Aorta (tissue), 5 donors: ENCODE measurements around the gene DEAF1. TPM values are rescaled to one million over a fixed set of nuclear protein-coding genes. Genes with fewer than 3 reads are reported as not detected.

Experiments used
- ATAC-seq: fragments of 200-7000 bp; cut with Tn5 transposase; one replicate; pipeline ENCODE4 v1.9.1; 2022; ENCODE audit warnings: moderate library complexity; ENCODE audit not compliant: low FRiP score
- DNase-seq, 2 donors: peaks; one replicate each; pipeline ENCODE4 v3.0.0-alpha.2; 2020
- H3K27ac ChIP-seq, 2 donors: one replicate each; pipeline ENCODE4 v1.5.1; 2013; ENCODE audit warnings: low read length in 2 of 2, mild to moderate bottlenecking in 2 of 2, moderate library complexity in 2 of 2, control low read depth in 1 of 2, inconsistent platforms in 1 of 2, low read depth in 1 of 2
- H3K27me3 ChIP-seq, 2 donors: one replicate each; pipeline ENCODE4 v1.6.1; 2013; ENCODE audit warnings: control low read depth in 1 of 2, low read length in 1 of 2, mild to moderate bottlenecking in 1 of 2, moderate library complexity in 1 of 2; ENCODE audit not compliant: insufficient read depth in 2 of 2, control insufficient read depth in 1 of 2
- H3K36me3 ChIP-seq, 2 donors: one replicate each; pipeline ENCODE4 v1.6.1; 2013; ENCODE audit warnings: control low read depth in 1 of 2, low read length in 1 of 2, mild to moderate bottlenecking in 1 of 2; ENCODE audit not compliant: insufficient read depth in 2 of 2, control insufficient read depth in 1 of 2
- H3K4me1 ChIP-seq, 2 donors: one replicate each; pipeline ENCODE4 v1.6.1; 2013; ENCODE audit warnings: low read length in 2 of 2, control low read depth in 1 of 2, mild to moderate bottlenecking in 1 of 2, moderate library complexity in 1 of 2; ENCODE audit not compliant: insufficient read depth in 2 of 2, control insufficient read depth in 1 of 2
- H3K4me3 ChIP-seq, 2 donors: one replicate each; pipeline ENCODE4 v1.5.1; 2013; ENCODE audit warnings: low read length in 2 of 2, control low read depth in 1 of 2, mild to moderate bottlenecking in 1 of 2
- H3K9me3 ChIP-seq: one replicate; pipeline ENCODE4 v1.6.1; 2013; ENCODE audit warnings: mild to moderate bottlenecking, low read length; ENCODE audit not compliant: control insufficient read depth
- WGBS, 2 donors: extraction: QIAGEN DNeasy Blood & Tissue Kit; methylation state at CpG; one replicate each; pipeline ENCODE4 v1.1.7; 2013; 5-methylcytosine and 5-hydroxymethylcytosine counted together
- intact Hi-C, 2 donors: fragments of 100-400 bp; cut with DNase I; formaldehyde crosslinking; loops; one replicate each; pipeline versions ENCODE4 v1.14.2 to v1.15.0; 2022
- polyA plus RNA-seq, 2 donors: library from polyadenylated mRNA; stranded (reverse); fragments of 200-250 nt; gene quantifications; one replicate each; pipeline ENCODE4 v1.2.3, GENCODE V29; 2013
- total RNA-seq, 2 donors: library from RNA; stranded (reverse); fragmentation: NEBNext Ultra II Directional; extraction: Animal tissue kit (Norgen Biotek cat#: 25700); gene quantifications; one replicate each; pipeline ENCODE4 v1.2.1, GENCODE V29; 2021
- donor health status: healthy with polysubstance abuse.
- donor health status: Bipolar disorder and iron deficiency.
- donor health status: DM: no; HTN: no; CAD: no.
- donor health status: DM: no; HTN: no; CAD: no.
- donor health status: DM: yes; HTN: yes; CAD: no.

Gene DEAF1
- total and polyA plus RNA-seq, 4 donors: 15.7 to 59.5 (median 42.6) TPM

GRCh38 chr11:605286-606129 is 89.5 kb downstream of the DEAF1 start:
- no peak overlapping the region for H3K27ac ChIP-seq
- 91 to 93% methylated on average over 33 of the region's 33 CpGs for WGBS, 2 donors
- DNase-seq: no peak
- peaks cover 6 to 15% of the 10 kb centered on the region in 2 donors for H3K36me3 ChIP-seq
- intact Hi-C loops: no loop called here
- ATAC-seq: no peak
- H3K4me1 ChIP-seq: no peaks in the 10 kb centered on the region
- H3K9me3 ChIP-seq: no peaks in the 10 kb centered on the region
- H3K27me3 ChIP-seq: no peaks in the 10 kb centered on the region
- no peak overlapping the region for H3K4me3 ChIP-seq

- Histone ChIP-seq H3K27ac (no peak overlapping the region), H3K9me3 (no peaks in the 10 kb centered on the region), H3K4me3 (no peak overlapping the region), H3K27me3 (no peaks in the 10 kb centered on the region), H3K4me1 (no peaks in the 10 kb centered on the region), H3K36me3 (peaks cover 5 to 15% of the 10 kb centered on the region in 2 donors)
- DNase-seq: no peak
- WGBS, 2 donors: 85 to 89% methylated on average over 13 of the region's 13 CpGs
- intact Hi-C loops: no loop called here
- no peak for ATAC-seq
Observed at GRCh38 chr11:603154-603553, 91.9 kb downstream of the DEAF1 start.

GRCh38 chr11:601573-602245 is 93.3 kb downstream of the DEAF1 start:
- intact Hi-C loops: no loop called here
- H3K36me3 ChIP-seq: peaks cover 2 to 20% of the 10 kb centered on the region in 2 donors
- no peak overlapping the region for H3K4me3 ChIP-seq
- DNase-seq (no peak), ATAC-seq (no peak)
- H3K4me1 ChIP-seq: no peaks in the 10 kb centered on the region
- no peak overlapping the region for H3K27ac ChIP-seq
- 93% methylated on average over 23 of the region's 23 CpGs for WGBS, 2 donors
- no peaks in the 10 kb centered on the region for H3K9me3 ChIP-seq
- H3K27me3 ChIP-seq: no peaks in the 10 kb centered on the region

- Histone ChIP-seq H3K9me3 (no peaks in the 10 kb centered on the region), H3K27ac (no peak overlapping the region), H3K27me3 (no peaks in the 10 kb centered on the region), H3K4me3 (no peak overlapping the region), H3K36me3 (peaks cover 2 to 17% of the 10 kb centered on the region in 2 donors), H3K4me1 (no peaks in the 10 kb centered on the region)
- DNase-seq (no peak), ATAC-seq (no peak)
- WGBS, 2 donors: 93 to 94% methylated on average over 30 of the region's 30 CpGs
- intact Hi-C loops: no loop called here
Observed at GRCh38 chr11:598005-598680, 96.9 kb downstream of the DEAF1 start.

GRCh38 chr11:597166-597725 is 97.8 kb downstream of the DEAF1 start:
- no peak for ATAC-seq
- Histone ChIP-seq H3K27me3 (no peaks in the 10 kb centered on the region), H3K27ac (no peak overlapping the region), H3K4me3 (no peak overlapping the region), H3K36me3 (peaks cover 2 to 22% of the 10 kb centered on the region in 2 donors), H3K4me1 (no peaks in the 10 kb centered on the region), H3K9me3 (no peaks in the 10 kb centered on the region)
- WGBS, 2 donors: 86 to 87% methylated on average over 29 of the region's 29 CpGs
- intact Hi-C loops: no loop called here
- no peak for DNase-seq

- Histone ChIP-seq H3K9me3 (no peaks in the 10 kb centered on the region), H3K4me3 (no peak overlapping the region), H3K4me1 (no peaks in the 10 kb centered on the region), H3K27ac (no peak overlapping the region), H3K27me3 (no peaks in the 10 kb centered on the region), H3K36me3 (peaks cover 2 to 17% of the 10 kb centered on the region in 2 donors)
- ATAC-seq (no peak), DNase-seq (no peak)
- WGBS, 2 donors: 86 to 91% methylated on average over 10 of the region's 10 CpGs
- intact Hi-C loops: no loop called here
Observed at GRCh38 chr11:596374-596773, 98.6 kb downstream of the DEAF1 start.

- no peaks in the 10 kb centered on the region for H3K9me3 ChIP-seq
- no peaks in the 10 kb centered on the region for H3K4me1 ChIP-seq
- H3K27ac ChIP-seq: no peak overlapping the region
- no peak for DNase-seq
- 89 to 91% methylated on average over 10 of the region's 10 CpGs for WGBS, 2 donors
- H3K27me3 ChIP-seq: no peaks in the 10 kb centered on the region
- intact Hi-C loops: no loop called here
- no peak for ATAC-seq
- H3K36me3 ChIP-seq: peaks cover 0 to 17% of the 10 kb centered on the region in 2 donors
- no peak overlapping the region for H3K4me3 ChIP-seq
Observed at GRCh38 chr11:595400-595799, 99.6 kb downstream of the DEAF1 start.
